Keratinocyte (primary cell): ENCODE measurements around the gene TTC28.

Source experiments
- CTCF ChIP-seq, 3 experiments: IDR thresholded peaks in 1 of 3; conservative IDR thresholded peaks in 1 of 3; optimal IDR thresholded peaks in 1 of 3; 2 replicates in 2 of 3; 3 replicates in 1 of 3; pipeline versions ENCODE3 to v1.5.1; 2011; ENCODE audit warnings: low read length in 3 of 3, mild to moderate bottlenecking in 3 of 3, moderate library complexity in 2 of 3, control low read depth in 1 of 3, inconsistent platforms in 1 of 3; ENCODE audit not compliant: insufficient read depth in 2 of 3; ENCODE audit errors: extremely low read depth in 1 of 3
- EZH2 ChIP-seq: IDR thresholded peaks from one replicate; pipeline ENCODE4 v1.6.1; 2012; ENCODE audit warnings: inconsistent platforms, mild to moderate bottlenecking, low read length, moderate library complexity

- TF ChIP-seq CTCF (optimal IDR thresholded peaks at IDR 0.05 in 1 of 3, IDR thresholded peaks at IDR 0.05 in 1 of 3, conservative IDR thresholded peaks at IDR 0.05 in 1 of 3; ENCODE audit: extremely low read depth in 1 of 3, insufficient read depth in 2 of 3, low read length in 3 of 3) = no peak
- TF ChIP-seq EZH2 = no peak
Measured at GRCh38 chr22:27991586-27992293, 687.9 kb downstream of the TTC28 start.
